ENCODE results near the gene TMPRSS13. TPM values are rescaled to one million over a fixed set of nuclear protein-coding genes. Genes with fewer than 3 reads are reported as not detected.
A peak's percentile ranks its signal among the peaks of the same experiment; 100 is the strongest.
"Not testable (repeated sequence)": the region's sequence is repeated elsewhere in the genome, so short reads cannot be mapped to it uniquely, and the experiment has no call there.

Gene TMPRSS13
- total RNA-seq (1 to 10 TPM in 6 of 7 donors, under 1 TPM in 1; 0.95 to 2.2 (median 1.7) TPM), polyA plus RNA-seq (1 to 10 TPM; 1.3 to 1.9 (median 1.5) TPM)
- long read RNA-seq, donor 1, result 0 reads
- long read RNA-seq, donor 2, result 0 reads

GRCh38 chr11:117929142-117929915, at the start of gene TMPRSS13:
TMPRSS13 (minus strand) TSS chr11:117929402; CDS start chr11:117929307, 95 bp downstream.
- intact Hi-C loops (cut with DNase I; ENCODE audit: low total_unique reads), result no loop called here
- peak; percentile 34 for DNase-seq
- Histone ChIP-seq H3K4me3 (no peak within 1 kb of the TSS), H3K27ac (no peak within 1 kb of the TSS), H3K4me1 (peaks cover 3 to 42% (median 24%) of the 10 kb centered on the region in 6 donors), H3K9me3 (no peaks in the 10 kb centered on the region), H3K27me3 (replicated peaks in 1 of 7) (no peaks in the 10 kb centered on the region), H3K36me3 (no peaks in the 10 kb centered on the region)
- WGBS, 5 donors, result 75 to 84% (median 83%) methylated on average over 13 of the region's 13 CpGs
- TF ChIP-seq POLR2AphosphoS5 (IDR thresholded peaks at IDR 0.05), result no peak
- TF ChIP-seq, protein P1, sequence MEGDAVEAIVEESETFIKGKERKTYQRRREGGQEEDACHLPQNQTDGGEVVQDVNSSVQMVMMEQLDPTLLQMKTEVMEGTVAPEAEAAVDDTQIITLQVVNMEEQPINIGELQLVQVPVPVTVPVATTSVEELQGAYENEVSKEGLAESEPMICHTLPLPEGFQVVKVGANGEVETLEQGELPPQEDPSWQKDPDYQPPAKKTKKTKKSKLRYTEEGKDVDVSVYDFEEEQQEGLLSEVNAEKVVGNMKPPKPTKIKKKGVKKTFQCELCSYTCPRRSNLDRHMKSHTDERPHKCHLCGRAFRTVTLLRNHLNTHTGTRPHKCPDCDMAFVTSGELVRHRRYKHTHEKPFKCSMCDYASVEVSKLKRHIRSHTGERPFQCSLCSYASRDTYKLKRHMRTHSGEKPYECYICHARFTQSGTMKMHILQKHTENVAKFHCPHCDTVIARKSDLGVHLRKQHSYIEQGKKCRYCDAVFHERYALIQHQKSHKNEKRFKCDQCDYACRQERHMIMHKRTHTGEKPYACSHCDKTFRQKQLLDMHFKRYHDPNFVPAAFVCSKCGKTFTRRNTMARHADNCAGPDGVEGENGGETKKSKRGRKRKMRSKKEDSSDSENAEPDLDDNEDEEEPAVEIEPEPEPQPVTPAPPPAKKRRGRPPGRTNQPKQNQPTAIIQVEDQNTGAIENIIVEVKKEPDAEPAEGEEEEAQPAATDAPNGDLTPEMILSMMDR (IDR thresholded peaks at IDR 0.05 in 8 of 11, conservative IDR thresholded peaks at IDR 0.05 in 3 of 11), result no peak
- no peak for TF ChIP-seq POLR2A (IDR thresholded peaks at IDR 0.05)

DNA sequence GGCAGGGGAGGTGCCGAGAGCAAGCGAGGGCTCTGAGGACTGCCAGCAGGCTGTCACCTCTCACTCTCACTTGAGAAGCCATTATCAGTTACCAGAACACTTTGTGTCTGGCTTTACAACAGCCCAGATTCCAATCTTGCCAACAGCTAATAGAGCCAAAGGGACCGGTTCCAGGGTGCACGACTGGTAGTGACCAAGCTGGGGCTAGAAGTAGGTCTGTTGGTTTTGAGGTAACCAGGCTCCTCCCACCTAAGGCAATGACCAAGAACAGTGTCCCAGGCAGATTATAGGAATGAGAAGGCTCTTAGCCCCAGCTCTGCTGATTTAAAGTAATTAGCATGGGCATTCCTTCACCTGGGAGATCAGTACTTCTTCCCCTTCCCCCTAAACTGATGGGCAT, 49.8 kb upstream of the TMPRSS13 start:
- intact Hi-C loops (cut with DNase I; ENCODE audit: low total_unique reads), result no loop called here
- TF ChIP-seq POLR2A (IDR thresholded peaks at IDR 0.05) (no peak), POLR2AphosphoS5 (IDR thresholded peaks at IDR 0.05) (no peak)
- TF ChIP-seq, protein P1 (IDR thresholded peaks at IDR 0.05 in 8 of 11, conservative IDR thresholded peaks at IDR 0.05 in 3 of 11), result no peak
- Histone ChIP-seq H3K9me3 (no peaks in the 10 kb centered on the region), H3K36me3 (no peaks in the 10 kb centered on the region), H3K4me1 (peaks cover 9 to 85% (median 37%) of the 10 kb centered on the region in 6 donors), H3K27me3 (replicated peaks in 1 of 7) (no peaks in the 10 kb centered on the region), H3K27ac (peak overlapping the region in 7 of 8 donors; percentile 33 to 84 (median 79)), H3K4me3 (no peak overlapping the region)
- peak; percentile 34 for DNase-seq
- WGBS, 5 donors, result 71 to 90% (median 83%) methylated on average over 2 to 4 of the region's 4 CpGs

DNA sequence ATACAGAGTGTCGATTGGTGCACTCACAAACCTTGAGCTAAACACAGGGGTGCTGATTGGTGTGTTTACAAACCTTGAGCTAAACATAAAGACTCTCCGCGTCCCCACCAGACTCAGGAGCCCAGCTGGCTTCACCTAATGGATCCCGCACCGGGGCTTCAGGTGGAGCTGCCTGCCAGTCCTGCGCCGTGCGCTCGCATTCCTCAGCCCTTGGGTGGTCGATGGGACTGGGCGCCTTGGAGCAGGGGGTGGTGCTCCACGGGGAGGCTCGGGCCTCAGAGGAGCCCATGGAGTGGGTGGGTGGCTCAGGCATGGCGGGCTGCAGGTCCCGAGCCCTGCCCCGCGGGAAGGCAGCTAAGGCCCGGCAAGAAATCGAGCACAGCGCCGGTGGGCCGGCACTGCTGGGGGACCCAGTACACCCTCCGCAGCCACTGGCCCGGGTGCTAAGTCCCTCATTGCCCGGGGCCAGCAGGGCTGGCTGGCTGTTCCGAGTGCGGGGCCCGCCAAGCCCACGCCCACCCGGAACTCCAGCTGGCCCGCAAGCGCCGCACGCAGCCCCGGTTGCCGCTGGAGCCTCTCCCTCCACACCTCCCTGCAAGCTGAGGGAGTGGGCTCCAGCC, 49.2 kb upstream of the TMPRSS13 start:
- peak; percentile 64 for DNase-seq
- H3K36me3 ChIP-seq; H3K4me3 ChIP-seq; intact Hi-C loops (cut with DNase I; ENCODE audit: low total_unique reads); H3K9me3 ChIP-seq; H3K27me3 ChIP-seq (replicated peaks in 1 of 7): not testable (repeated sequence)
- Histone ChIP-seq H3K27ac (peak overlapping the region in 4 of 8 donors; percentile 65 to 84 (median 80)), H3K4me1 (peaks cover 9 to 86% (median 43%) of the 10 kb centered on the region in 6 donors)
- 94 to 100% (median 97%) methylated on average over 13 to 36 of the region's 36 CpGs for WGBS, 5 donors

DNA sequence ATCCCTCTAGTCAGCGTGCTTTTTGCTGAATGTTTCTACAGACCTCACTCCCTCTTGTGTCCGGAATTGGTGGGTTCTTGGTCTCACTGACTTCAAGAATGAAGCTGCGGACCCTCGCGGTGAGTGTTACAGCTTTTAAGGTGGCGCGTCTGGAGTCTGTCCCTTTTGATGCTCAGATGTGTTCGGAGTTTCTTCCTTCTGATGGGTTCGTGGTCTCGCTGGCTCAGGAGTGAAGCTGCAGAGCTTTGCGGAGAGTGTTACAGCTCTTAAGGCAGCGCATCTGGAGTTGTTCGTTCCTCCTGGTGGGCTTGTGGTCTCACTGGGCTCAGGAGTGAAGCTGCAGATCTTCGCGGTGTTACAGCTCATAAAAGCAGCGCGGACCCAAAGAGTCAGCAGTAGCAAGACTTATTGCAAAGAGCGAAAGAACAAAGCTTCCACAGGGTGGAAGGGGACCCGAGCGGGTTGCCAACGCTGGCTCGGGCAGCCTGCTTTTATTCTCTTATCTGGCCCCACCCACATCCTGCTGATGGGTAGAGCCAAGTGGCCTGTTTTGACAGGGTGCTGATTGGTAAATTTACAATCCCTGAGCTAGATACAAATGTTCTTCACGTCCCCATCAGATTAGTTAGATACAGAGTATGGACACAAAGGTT, 48.5 kb upstream of the TMPRSS13 start:
- H3K4me3 ChIP-seq; H3K9me3 ChIP-seq; H3K36me3 ChIP-seq; intact Hi-C loops (cut with DNase I; ENCODE audit: low total_unique reads); H3K27me3 ChIP-seq (replicated peaks in 1 of 7): not testable (repeated sequence)
- peak overlapping the region in 4 of 8 donors; percentile 32 to 54 (median 40) for H3K27ac ChIP-seq
- DNase-seq, result peak; percentile 38
- peaks cover 9 to 86% (median 48%) of the 10 kb centered on the region in 6 donors for H3K4me1 ChIP-seq
- 71 to 83% (median 80%) methylated on average over 23 of the region's 23 CpGs for WGBS, 5 donors

Measured in spleen (tissue), 13 donors.